PC-3 (cell line): ENCODE measurements around the gene KIAA1217. TPM values are rescaled to one million over a fixed set of nuclear protein-coding genes. Genes with fewer than 3 reads are reported as not detected.

ENCODE experiments used
- ATAC-seq: fragments of 200-7000 bp; cut with Tn5 transposase; 2 replicates; pipeline ENCODE4 v1.9.1; 2020; ENCODE audit warnings: mild to moderate bottlenecking, moderate library complexity
- BruUV-seq: library from RNA; stranded (reverse); fragments of 400-500 nt; replicated peaks from 2 replicates; lab custom pipeline; 2021; lab: Mats Ljungman, UMichigan
- CTCF ChIA-PET: fragments of 300-600 bp; sonication (Branson Sonifier 250); formaldehyde crosslinking; loops from one replicate; lab custom pipeline; 2022; ENCODE audit warnings: antibody characterized with exemption; lab: Charles Lee
- POLR2A ChIA-PET: fragments of 300-600 bp; sonication (Branson Sonifier 250); formaldehyde crosslinking; loops from one replicate; lab custom pipeline; 2022; ENCODE audit warnings: antibody characterized with exemption; ENCODE audit not compliant: unreplicated experiment; lab: Charles Lee
- DNase-seq: peaks from one replicate; pipeline ENCODE4 v3.0.0-alpha.2; 2015
- H2AFZ ChIP-seq: fragments of 300-600 bp; sonication (generic); 2 replicates; pipeline ENCODE4 v1.6.0; 2016; ENCODE audit warnings: antibody characterized with exemption, low read length
- H3F3A ChIP-seq: fragments of 300-600 bp; sonication (generic); one replicate; pipeline ENCODE4 v1.6.0; 2017; ENCODE audit warnings: antibody characterized with exemption, low read length, control low read depth, mild to moderate bottlenecking; ENCODE audit not compliant: unreplicated experiment
- H3K27ac ChIP-seq: fragments of 300-600 bp; sonication (generic); 2 replicates; pipeline ENCODE4 v1.5.1; 2016; ENCODE audit warnings: mild to moderate bottlenecking, low read length
- H3K27me3 ChIP-seq: fragments of 300-600 bp; sonication (generic); 2 replicates; pipeline ENCODE4 v1.6.1; 2016; ENCODE audit warnings: low read length, mixed read lengths
- H3K36me3 ChIP-seq: fragments of 300-600 bp; sonication (generic); 2 replicates; pipeline ENCODE4 v1.6.1; 2016; ENCODE audit warnings: low read depth, mixed run types, low read length, mixed read lengths
- H3K4me1 ChIP-seq: fragments of 300-600 bp; sonication (generic); 2 replicates; pipeline ENCODE4 v1.5.1; 2016; ENCODE audit warnings: low read length; ENCODE audit not compliant: insufficient read depth
- H3K4me2 ChIP-seq: fragments of 300-600 bp; sonication (generic); 2 replicates; pipeline ENCODE4 v1.6.0; 2016; ENCODE audit warnings: low read length
- H3K4me3 ChIP-seq: fragments of 300-600 bp; sonication (generic); 2 replicates; pipeline ENCODE4 v1.5.1; 2016; ENCODE audit warnings: mild to moderate bottlenecking, low read length, mixed read lengths
- H3K79me2 ChIP-seq: fragments of 300-600 bp; sonication (generic); 2 replicates; pipeline ENCODE4 v1.6.1; 2017; ENCODE audit warnings: low read length, mixed read lengths
- H3K9ac ChIP-seq: fragments of 300-600 bp; sonication (generic); 2 replicates; pipeline ENCODE4 v1.6.0; 2016; ENCODE audit warnings: mild to moderate bottlenecking, low read length
- H3K9me2 ChIP-seq: fragments of 300-600 bp; sonication (generic); replicated peaks from 2 replicates; pipeline ENCODE4 v1.6.1; 2016; ENCODE audit warnings: mixed run types, low read length, mixed read lengths
- H3K9me3 ChIP-seq: fragments of 300-600 bp; sonication (generic); 2 replicates; pipeline ENCODE4 v1.6.1; 2016; ENCODE audit warnings: low read length, mixed read lengths
- H4K20me1 ChIP-seq: fragments of 300-600 bp; sonication (generic); 2 replicates; pipeline ENCODE4 v1.6.1; 2016; ENCODE audit warnings: low read length, mixed read lengths
- CTCF ChIP-seq: fragments of 300-600 bp; sonication (generic); conservative IDR thresholded peaks from 2 replicates; pipeline ENCODE4 v1.5.1; 2017; ENCODE audit warnings: antibody characterized with exemption, low read depth, mild to moderate bottlenecking, low read length
- EZH2 ChIP-seq: fragments of 300-600 bp; sonication (generic); IDR thresholded peaks from one replicate; pipeline ENCODE4 v1.6.1; 2017; ENCODE audit warnings: antibody characterized with exemption, mild to moderate bottlenecking, low read length; ENCODE audit not compliant: unreplicated experiment
- EZH2phosphoT487 ChIP-seq: fragments of 300-600 bp; sonication (generic); IDR thresholded peaks from 2 replicates; pipeline ENCODE4 v1.6.1; 2018; ENCODE audit warnings: mild to moderate bottlenecking, antibody characterized with exemption, low read length, borderline replicate concordance
- intact Hi-C: fragments of 100-400 bp; cut with micrococcal nuclease; formaldehyde crosslinking; loops from 2 replicates; pipeline ENCODE4 v1.9.0; 2023
- total RNA-seq: library from RNA; depleted of rRNA; stranded (reverse); fragments of >200 nt; gene quantifications from 2 replicates; pipeline ENCODE4 v1.2.3, GENCODE V29; 2014

The KIAA1217 gene
- total RNA-seq, 1 experiment from 2014 or later: 16.0 TPM

DNA sequence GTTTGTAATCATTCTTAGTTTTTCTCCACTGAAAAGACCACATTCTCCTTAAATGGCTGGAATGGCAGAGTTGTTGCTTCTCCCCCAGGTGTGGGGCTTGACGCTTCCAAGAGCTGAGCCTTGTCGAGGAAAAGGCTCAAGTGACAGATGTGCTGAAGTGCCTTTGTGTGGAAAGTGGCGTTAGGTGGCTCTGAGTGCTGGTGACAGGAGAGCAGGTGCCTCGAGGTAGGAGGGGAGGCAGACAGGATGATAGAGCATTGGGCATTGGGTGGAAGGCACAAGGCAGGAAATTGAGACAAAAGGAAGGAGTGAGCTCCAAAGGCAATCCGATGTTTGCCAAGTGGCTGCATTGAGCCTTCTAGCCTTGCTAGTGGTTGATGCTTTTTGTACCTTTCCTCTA lies 6.7 kb downstream of the KIAA1217 start:
- Histone ChIP-seq H3K27me3 (no peaks in the 10 kb centered on the region), H4K20me1 (peaks cover 9% of the 10 kb centered on the region; the same call in 1 of the 2 replicates), H3K79me2 (peaks cover 36% of the 10 kb centered on the region), H3K36me3 (no peaks in the 10 kb centered on the region), H3K4me1 (peaks cover 4% of the 10 kb centered on the region), H3F3A (no peaks in the 10 kb centered on the region), H3K4me3 (no peak overlapping the region), H3K9me2 (no peaks in the 10 kb centered on the region), H2AFZ (no peak overlapping the region), H3K27ac (no peak overlapping the region), H3K4me2 (no peak overlapping the region), H3K9me3 (no peaks in the 10 kb centered on the region), H3K9ac (no peak overlapping the region)
- DNase-seq: no peak
- CTCF ChIA-PET: no interaction called here
- POLR2A ChIA-PET: interaction anchor here (0.6 kb wide), 1 partner anchor 32 kb away, joined by 3 read pairs; no protein-coding TSS in a partner anchor
- TF ChIP-seq EZH2: no peak
- TF ChIP-seq CTCF: no peak
- TF ChIP-seq EZH2phosphoT487: no peak
- no TSS peak for BruUV-seq
- ATAC-seq: no peak
- intact Hi-C loops: no loop called here

GRCh38 chr10:24219963-24220362 lies 11.0 kb downstream of the KIAA1217 start:
- CTCF ChIA-PET: no interaction called here
- H3K36me3 ChIP-seq: no peaks in the 10 kb centered on the region
- intact Hi-C loops: no loop called here
- H3K27ac ChIP-seq: no peak overlapping the region
- no peaks in the 10 kb centered on the region for H3K9me3 ChIP-seq
- no peak for TF ChIP-seq EZH2phosphoT487
- no peak for TF ChIP-seq EZH2
- TF ChIP-seq CTCF: no peak
- H3K9me2 ChIP-seq: no peaks in the 10 kb centered on the region
- no peaks in the 10 kb centered on the region for H3F3A ChIP-seq
- peaks cover 7% of the 10 kb centered on the region; the same call in 1 of the 2 replicates for H4K20me1 ChIP-seq
- H3K79me2 ChIP-seq: peaks cover 8% of the 10 kb centered on the region; the same call in 1 of the 2 replicates
- no peak overlapping the region for H2AFZ ChIP-seq
- H3K9ac ChIP-seq: no peak overlapping the region
- POLR2A ChIA-PET: no interaction called here
- no peaks in the 10 kb centered on the region for H3K27me3 ChIP-seq
- ATAC-seq (no peak), DNase-seq (no peak)
- no peak overlapping the region for H3K4me2 ChIP-seq
- no peaks in the 10 kb centered on the region; the same call in 1 of the 2 replicates for H3K4me1 ChIP-seq
- no TSS peak for BruUV-seq
- no peak overlapping the region for H3K4me3 ChIP-seq

DNA sequence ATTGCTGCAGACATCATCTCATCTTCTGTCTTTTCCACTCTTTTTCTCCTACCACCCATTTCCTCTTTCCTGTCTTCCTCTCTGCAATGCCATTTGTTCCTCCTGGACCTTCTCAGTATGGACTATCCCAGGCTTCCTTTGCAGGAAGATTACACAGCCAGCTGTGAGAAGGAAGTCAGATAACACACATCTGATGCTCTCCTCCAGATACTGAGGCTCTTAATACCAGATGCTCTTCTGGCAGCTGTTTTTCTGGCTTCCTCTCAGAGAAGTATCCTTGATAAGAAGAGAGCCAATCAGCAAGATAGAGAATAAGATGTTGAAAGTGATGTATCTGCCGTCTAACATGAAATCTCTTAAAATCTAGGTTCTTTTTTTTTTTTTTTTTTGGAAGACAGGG lies 14.4 kb downstream of the KIAA1217 start:
- no peaks in the 10 kb centered on the region for H3K79me2 ChIP-seq
- no peak overlapping the region for H3K9ac ChIP-seq
- H3K27ac ChIP-seq: no peak overlapping the region
- 0 out of 2 replicates have a peak, but pooled peaks cover 2% of the 10 kb centered on the region for H3K36me3 ChIP-seq
- no peaks in the 10 kb centered on the region for H4K20me1 ChIP-seq
- no peaks in the 10 kb centered on the region for H3K4me1 ChIP-seq
- ChIA-PET CTCF (no interaction called here), POLR2A (no interaction called here)
- no peak overlapping the region for H3K4me2 ChIP-seq
- no peak for DNase-seq
- intact Hi-C loops: no loop called here
- H3F3A ChIP-seq: no peaks in the 10 kb centered on the region
- no TSS peak for BruUV-seq
- H3K4me3 ChIP-seq: no peak overlapping the region
- no peaks in the 10 kb centered on the region for H3K27me3 ChIP-seq
- no peak overlapping the region for H2AFZ ChIP-seq
- ATAC-seq: no peak
- H3K9me2 ChIP-seq: no peaks in the 10 kb centered on the region
- TF ChIP-seq EZH2: no peak
- no peak for TF ChIP-seq EZH2phosphoT487
- no peak for TF ChIP-seq CTCF
- no peaks in the 10 kb centered on the region for H3K9me3 ChIP-seq
